Measurements from ENCODE around the gene CRAMP1. TPM values are rescaled to one million over a fixed set of nuclear protein-coding genes. Genes with fewer than 3 reads are reported as not detected.
"Not testable (repeated sequence)": the region's sequence is repeated elsewhere in the genome, so short reads cannot be mapped to it uniquely, and the experiment has no call there.

Gene CRAMP1
- total RNA-seq, 1 donor from 2014 or later: 8.2 TPM

DNA sequence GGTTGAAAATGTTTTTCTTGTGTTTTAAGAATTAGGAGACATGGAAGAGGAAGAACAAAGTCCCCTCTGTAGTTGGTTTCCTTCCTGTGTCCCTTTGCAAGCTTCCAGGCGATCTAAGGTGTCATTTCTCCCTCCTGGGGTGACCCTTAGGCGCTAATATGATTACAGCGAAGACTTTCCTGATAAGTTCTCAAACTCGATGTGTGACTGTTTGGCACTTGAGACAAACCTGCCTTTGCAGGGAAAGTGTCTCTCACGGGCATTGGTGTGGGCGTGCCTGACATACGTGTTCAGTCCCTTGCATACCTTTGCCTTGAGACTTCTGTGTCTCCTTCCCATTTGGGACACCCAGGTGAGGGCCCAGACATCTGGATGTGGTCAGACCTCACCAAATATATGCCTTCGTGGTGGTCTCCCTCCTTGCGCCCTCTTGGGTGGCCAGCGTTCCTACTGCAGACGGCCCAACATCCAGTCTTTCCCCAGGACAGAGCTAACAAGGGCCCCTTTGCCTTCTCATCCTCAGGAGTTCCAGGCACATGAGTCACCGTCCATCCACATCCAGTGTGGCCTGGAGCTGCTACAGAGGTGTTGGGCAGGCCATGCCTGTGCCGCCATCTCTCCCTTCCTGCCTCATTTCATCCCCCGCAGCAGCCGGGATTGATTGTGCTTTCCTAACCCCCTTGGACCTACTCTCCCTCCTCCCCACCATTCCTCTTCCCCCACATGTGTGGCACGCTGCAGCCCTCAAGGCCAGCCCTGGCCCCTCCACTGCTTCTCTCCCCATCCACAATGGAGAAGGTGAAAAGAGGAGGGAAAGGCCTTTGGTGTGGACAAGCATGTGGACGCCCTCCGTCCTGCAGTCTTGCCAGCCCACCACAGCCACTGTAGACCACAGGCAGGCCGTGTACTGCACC is 62.8 kb downstream of the CRAMP1 start:
- DNase-seq (ENCODE audit: low spot score in 2 of 2) (no peak), FAIRE-seq (no peak)

DNA sequence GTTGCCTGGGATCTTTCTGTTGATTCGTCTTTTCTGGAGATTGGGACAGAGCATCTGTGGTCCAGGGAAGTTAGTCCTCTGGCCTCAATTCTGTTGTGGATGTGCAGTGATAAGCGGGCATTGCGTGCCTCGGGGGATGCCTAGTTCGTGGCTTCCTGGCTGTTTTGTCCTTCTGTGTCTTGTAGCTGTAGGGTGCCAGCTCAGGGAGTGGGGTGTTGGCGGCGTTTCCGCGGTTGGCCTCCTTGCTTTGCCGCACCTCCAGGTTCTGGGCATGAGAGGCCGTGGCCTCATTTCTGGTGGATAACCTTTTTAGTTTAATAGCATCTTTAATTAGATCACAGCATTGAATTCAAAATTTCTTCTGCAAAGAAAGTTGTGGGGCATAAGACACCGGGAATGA is 64.5 kb downstream of the CRAMP1 start:
- FAIRE-seq (no peak), DNase-seq (ENCODE audit: low spot score in 2 of 2) (no peak)

DNA sequence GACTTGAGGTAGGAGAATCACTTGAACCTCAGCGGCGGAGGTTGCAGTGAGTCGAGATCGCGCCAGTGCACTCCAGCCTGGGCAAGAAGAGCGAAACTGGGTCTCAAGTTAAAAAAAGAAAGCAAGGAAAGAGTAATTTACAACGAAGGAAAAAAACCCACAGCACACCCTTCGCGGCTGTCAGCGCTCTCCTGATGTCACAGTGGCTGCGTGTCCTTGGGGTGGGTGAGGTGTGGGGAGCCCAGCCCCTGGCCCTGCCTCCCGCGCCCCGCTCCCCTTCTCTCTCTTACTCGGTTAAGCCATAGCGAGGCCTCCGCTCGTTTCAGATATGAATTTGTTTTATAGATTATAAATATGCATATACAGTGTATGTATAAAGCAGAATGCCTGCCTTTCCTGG is 65.2 kb downstream of the CRAMP1 start:
- FAIRE-seq (no peak), DNase-seq (ENCODE audit: low spot score in 2 of 2) (no peak)

DNA sequence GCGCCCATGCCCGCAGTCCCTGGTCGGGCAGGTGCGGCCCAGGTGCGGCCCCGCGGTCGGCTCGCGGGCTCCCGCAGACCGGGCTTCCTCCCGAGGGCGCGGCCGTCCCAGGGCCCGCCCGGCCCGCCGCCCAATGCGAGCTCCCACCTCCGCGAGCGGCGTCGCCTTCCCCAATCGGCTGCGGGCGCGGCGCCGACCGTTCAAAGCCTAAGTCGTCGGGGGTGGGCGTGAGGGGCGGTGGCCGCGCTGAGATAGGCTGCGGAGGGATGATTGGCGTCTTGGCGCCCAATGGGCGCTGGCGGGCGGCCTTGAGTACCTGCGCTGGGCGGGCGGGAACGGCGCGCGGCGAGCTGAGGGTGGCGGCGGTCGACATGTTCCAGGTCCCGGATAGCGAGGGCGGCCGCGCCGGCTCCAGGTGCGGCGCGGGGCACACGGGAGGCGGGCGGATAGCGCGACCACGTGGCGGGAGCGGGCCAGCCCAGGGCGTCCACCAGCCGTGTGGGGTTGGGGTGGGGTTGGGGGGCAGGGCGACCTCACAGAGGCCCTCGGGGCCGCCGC is 65.9 kb downstream of the CRAMP1 start, which contains the start of gene JPT2:
Gene JPT2 (plus strand): TSS at position 338 of the 558 bp plus-strand sequence. CDS start 34 bp downstream, at position 372.
- FAIRE-seq: no peak
- DNase-seq (ENCODE audit: low spot score in 2 of 2): peak; percentile 98 to 99

DNA sequence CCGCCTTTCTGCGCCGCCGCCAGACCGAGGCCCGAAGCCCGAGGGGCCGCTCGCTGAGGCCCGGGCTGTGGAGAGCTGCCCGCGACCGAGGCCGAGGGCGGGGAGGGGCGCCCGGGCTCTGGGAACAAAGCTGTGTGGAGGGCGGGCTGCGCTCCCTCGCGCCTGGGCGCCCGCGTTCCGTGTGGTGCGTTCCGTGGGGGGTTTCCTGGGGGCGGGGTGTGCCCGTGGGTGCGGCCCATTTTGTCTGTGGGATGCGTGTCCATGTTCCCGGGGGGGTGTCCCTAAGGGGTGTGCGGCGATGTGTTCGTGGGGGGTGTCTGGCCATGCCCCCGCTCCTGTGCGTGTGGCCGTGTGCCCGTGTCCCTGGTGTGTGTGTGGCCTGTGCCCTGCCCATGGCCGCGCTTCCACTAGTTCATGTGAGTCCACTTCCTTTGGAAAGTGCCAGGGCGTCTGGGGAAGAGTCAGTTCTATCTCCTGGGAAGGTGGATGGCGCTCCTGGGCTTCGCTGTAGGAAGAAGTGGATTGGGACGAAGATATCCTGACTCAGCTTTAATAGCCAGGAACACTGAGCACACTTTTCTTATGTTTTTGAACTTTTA is 66.4 kb downstream of the CRAMP1 start:
- FAIRE-seq (no peak), DNase-seq (ENCODE audit: low spot score in 2 of 2) (peak in 1 of 2 donors; percentile 46)

DNA sequence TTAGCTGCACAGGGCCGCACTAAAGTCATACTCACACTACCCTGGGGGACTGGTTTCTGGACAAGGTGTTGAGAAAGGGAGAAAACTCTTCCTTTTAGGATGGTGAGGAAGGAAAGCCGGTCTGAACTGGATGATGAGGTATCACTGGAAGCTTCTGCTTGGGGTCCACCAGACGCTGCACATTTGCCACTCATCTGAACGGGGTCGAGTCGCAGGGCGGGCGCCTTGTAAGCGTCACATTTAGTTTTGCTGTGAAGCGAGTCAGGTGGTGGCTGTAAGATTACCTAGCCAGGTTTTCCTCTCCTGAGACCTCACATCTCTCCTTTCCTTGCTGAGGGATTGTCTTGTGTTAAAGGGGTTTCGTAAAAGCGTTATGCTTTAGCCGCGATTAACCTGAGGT is 68.2 kb downstream of the CRAMP1 start:
- no peak for FAIRE-seq
- no peak for DNase-seq (ENCODE audit: low spot score in 2 of 2)

DNA sequence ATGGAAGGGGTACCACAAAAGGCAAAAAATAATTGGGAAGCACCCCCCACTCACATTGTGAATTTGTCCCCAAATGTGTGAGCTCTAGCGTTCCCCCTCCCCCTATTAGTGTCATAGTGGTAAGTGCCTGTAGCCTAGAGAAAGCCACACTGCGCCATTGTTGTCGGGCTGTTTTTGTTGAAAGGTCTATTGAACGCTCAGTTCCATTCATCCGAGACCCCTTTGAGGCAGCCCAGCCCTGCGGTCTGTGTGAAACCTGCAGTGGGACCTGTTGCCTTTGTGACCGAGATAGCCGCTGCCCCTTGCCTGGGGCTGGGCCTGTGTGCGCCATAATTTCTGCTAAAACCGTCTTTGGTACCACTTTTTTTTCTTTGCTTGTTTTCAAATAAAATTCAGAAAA is 68.9 kb downstream of the CRAMP1 start:
- FAIRE-seq: no peak
- no peak for DNase-seq (ENCODE audit: low spot score in 2 of 2)

DNA sequence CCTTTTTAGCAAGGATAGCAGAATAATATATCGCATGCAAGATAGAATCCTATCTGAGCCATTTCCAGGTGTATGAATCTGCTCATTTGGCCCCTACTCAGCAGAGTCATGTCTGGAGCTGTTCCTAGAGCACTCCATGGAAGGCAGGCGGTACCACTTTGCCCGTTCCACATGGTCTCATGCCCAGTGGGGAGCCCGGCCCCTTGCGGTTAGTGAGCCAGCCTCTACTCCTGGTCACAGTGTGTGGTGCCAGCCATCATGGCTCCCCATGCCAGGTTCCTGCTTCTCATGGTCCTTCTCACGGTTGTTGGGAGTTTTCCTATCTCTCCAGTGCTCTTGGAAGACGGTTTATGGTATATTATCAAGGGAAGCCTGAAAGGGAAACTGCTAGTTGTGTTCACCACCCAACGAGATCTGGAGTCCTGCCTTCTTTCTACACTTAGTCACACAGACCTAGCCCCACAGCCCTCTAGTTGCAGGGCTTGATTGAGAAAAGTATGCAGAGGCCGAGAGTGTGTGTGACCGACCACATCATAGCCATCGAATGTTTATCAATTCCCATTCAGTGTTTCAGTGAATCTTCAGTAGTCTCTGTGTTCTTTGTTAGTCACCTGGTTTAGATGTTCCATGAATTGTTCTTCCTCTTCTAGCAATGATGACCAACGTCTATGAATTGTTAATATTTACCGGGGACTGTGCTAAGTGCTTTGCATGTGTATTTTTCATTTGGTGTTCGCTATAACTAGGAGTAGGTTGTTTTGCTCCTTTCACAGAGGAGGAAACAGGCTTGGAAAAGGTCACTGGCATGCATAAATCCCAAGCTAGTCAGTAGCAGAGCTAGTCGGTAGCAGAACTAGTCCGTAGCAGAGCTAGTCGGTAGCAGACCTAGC is 75.5 kb downstream of the CRAMP1 start:
- FAIRE-seq (no peak), DNase-seq (ENCODE audit: low spot score in 2 of 2) (no peak)

DNA sequence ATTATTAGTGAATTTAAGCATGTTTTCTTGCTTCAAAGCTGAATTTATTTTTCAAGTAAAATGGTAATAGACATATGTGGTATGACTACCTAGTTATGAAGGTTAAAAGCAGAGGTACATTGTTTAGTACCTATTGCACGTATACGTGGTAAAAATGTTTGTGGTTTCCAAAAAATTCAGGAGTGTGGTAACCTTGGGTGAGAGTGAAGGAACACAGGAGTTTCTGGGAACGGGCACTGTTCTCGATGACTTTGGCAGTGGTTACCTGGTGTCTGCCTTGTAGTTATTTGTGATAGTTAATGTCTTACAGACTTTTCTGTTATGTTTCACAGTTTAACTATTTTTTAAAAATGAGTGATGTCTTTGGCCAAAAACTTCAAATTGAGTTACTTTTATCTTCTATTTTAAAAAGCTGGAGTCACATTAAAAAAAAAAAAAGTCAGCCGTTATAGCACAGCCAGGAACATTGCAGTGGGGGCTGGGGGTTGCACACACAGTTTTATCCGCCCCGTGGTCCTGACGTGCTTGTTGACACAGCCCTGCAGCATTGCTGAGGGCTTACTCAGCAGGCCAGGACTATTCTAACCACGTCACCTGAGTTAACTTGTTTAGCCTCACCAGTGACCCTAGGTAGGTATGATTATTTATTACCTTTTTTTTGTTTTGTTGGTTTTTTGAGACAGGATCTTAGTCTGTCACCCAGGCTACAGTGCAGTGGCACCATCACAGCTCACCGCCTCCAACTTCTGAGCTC is 76.8 kb downstream of the CRAMP1 start:
- DNase-seq (ENCODE audit: low spot score in 2 of 2): no peak
- no peak for FAIRE-seq

DNA sequence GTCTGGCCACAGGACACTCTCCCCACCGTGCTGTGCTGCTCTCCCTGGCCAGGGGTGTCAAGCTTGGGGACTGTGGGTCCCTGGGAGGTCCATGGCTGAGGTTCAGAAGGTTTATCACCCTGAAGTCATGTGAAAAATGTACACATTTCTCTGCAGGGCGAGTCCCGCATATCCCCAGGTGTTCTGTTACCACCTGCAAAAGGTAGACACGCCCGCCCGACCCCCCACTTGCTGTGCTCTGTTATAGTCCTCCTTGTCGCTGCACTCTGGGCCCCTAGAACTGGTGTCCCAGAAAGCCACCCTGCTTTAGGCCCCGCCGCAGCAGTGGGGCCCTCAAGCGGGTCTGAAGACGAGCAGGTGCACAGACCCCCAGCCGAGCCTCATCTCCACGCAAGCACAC is 77.7 kb downstream of the CRAMP1 start:
- no peak for DNase-seq (ENCODE audit: low spot score in 2 of 2)
- no peak for FAIRE-seq

DNA sequence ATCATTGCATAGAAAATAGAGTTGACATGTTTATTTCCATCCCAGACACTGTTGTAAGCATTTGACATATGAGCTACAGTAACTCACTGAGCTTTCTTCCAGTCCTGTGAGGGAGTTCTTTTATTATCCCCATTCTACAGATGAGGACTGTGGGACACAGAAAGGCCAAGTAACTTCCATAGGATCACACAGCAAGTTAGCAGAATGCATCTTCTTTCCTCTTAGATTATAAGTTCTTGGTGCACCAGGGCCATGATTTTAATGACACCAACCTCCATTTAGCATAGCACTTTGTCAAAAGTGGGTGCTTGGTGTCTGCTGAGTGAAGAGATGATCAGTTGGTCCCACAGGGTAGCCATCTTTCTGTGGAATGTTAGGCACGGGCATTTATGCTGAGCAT is 78.7 kb downstream of the CRAMP1 start:
- no peak for DNase-seq (ENCODE audit: low spot score in 2 of 2)
- FAIRE-seq: no peak

DNA sequence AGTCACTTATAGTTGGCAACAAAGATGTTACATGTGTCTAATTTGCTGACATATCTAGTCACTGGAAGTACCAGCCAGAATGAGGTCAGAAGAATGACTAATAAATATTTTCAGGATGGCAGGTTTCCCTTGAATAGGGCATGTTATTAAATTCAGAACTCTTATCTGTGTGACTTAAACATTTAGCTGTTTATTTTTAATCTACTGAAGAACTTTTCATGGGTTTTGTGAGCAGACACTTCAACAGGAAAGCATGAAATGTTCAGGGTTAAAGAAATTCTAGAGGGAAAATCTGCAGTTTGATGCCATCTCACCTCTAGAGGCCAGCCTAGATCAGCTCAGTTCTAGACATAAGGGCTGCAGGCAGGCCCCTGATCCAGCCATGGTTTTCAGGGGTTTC is 79.1 kb downstream of the CRAMP1 start:
- DNase-seq (ENCODE audit: low spot score in 2 of 2) (no peak), FAIRE-seq (no peak)

DNA sequence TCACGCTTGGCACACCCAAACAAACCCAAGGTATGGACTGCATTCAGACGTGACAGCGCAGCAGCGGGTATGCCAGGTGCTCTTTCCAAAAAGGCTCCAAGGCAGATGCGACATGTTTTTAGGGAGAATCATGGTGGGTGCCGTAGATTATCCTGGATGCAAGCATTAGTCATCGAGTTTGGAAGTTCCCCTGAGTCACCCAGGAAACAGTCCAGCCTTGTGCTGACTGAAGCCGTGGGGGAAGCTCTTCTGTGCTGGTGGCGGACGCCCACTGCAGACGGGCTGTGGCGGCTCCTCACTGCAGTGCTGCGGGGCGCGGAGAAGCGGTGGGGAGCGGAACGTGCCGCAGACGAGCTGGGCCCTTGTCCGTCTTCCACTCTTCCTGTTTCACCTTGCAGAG is 79.8 kb downstream of the CRAMP1 start:
- no peak for FAIRE-seq

DNA sequence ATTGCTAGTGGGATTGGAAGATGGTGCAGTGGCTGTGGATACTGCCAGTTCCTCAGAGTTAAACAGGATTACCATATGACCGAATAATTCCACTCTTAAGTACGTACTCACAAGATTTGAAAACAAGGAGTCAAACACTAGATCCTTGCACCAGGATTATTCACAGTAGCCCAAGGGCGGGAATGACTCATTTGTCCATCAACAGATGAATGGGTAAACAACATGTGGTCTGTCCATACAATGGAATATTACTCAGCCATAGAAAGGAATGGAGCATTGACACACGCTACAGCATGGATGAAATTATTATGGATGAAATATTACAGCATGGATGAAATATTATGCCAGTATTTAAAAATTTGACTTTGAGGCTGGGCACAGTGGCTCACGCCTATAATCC is 84.7 kb downstream of the CRAMP1 start:
- no peak for FAIRE-seq

More for the DNA sequence above, 79.8 kb downstream of the CRAMP1 start:
- no peak for DNase-seq (ENCODE audit: low spot score in 2 of 2)

DNA sequence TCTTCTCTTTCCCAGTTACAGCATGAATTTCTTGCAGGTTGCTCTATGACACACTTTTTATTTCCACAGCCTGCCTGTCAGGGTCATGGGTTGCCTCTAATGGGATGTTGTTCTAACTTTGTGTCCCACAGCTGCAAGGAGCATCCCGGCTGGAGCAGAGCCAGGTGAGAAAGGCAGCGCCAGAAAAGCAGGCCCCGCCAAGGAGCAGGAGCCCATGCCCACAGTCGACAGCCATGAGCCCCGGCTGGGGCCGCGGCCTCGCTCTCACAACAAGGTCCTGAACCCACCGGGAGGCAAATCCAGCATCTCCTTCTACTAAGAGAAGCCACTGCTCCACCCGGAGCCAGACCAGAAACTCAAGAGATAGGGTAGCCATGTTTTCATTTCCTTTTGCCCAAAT is 86.5 kb downstream of the CRAMP1 start:
- no peak for FAIRE-seq
- no peak for DNase-seq (ENCODE audit: low spot score in 2 of 2)

More for the DNA sequence above, 84.7 kb downstream of the CRAMP1 start:
- DNase-seq (ENCODE audit: low spot score in 2 of 2): no peak

DNA sequence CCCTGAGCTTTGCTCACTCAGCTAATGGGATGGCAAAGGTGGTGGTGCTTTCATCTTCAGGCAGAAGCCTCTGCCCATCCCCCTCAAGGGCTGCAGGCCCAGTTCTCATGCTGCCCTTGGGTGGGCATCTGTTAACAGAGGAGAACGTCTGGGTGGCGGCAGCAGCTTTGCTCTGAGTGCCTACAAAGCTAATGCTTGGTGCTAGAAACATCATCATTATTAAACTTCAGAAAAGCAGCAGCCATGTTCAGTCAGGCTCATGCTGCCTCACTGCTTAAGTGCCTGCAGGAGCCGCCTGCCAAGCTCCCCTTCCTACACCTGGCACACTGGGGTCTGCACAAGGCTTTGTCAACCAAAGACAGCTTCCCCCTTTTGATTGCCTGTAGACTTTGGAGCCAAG is 88.1 kb downstream of the CRAMP1 start:
- FAIRE-seq (no peak), DNase-seq (ENCODE audit: low spot score in 2 of 2) (no peak)

DNA sequence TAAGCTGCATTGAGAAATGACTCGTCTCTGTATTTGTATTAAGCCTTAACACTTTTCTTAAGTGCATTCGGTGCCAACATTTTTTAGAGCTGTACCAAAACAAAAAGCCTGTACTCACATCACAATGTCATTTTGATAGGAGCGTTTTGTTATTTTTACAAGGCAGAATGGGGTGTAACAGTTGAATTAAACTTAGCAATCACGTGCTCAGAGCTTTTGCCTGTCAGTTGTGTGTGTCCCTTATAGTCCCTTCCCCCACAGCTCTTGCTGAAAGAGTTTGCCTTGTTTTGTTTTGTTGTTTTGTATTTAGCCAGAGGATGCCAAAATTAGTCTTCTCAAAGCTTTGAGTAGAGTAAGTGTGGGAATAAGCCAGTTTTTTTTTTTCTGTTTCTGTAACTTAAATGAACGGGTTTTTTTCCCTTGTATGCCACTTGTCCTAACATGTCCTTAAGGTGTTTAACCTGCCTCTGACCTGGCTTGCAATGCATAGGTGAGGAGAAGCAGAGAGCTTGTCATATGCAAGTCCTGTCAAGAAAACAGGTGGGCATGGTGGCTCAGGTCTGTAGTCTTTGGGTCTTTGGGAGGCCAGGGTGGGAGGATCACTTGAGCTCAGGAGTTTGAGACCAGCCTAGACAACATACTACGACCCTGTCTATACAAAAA is 89.2 kb downstream of the CRAMP1 start:
- no peak for DNase-seq (ENCODE audit: low spot score in 2 of 2)
- no peak for FAIRE-seq

DNA sequence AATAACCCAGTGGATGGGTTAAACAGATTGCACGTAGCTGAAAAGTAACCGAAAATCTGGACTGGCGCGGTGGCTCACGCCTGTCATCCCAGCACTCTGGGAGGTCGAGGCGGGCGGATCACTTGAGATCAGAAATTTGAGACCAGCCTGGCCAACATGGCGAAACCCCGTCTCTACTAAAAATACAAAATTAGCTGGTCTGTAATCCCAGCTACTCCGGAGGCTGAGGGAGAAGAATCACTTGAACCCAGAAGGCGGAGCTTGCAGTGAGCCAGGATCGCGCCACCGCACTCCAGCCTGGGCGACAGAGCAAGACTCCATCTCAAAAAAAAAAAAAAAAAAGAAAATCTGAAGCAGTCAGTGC is 93.1 kb downstream of the CRAMP1 start:
- FAIRE-seq; DNase-seq (ENCODE audit: low spot score in 2 of 2): not testable (repeated sequence)

DNA sequence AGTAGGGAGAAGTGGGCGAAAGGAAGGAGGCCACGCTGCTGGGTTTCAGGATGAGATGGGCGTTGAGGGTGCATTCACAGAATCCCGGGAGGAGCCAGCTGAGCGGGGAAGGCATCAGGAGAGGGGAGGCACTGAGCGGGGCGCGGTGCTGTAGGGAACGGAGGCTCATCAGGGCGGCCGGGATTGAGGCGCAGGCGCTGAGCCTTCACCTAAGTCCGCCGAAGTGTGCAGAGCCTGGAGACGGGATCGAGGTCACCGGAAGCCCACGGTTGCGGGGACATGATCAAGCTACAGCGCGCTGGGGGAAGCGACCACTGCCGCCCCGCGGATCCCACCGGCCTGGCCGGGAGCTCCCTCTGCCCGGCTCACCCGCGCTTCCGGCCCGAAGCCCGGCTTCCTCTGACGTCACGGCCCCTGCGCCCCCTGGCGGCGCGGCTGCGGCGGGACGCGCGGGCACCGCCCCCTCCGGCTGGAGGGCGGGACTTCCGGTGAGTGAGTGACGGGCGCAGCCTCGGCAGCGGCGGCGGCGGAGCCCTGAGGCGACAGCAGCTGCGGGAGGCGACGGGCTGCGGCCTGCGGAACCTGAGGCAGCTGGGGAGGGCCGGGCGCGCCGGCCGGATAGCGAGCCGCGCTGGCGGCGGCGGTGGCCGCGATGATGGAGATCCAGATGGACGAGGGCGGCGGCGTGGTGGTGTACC is 93.7 kb downstream of the CRAMP1 start, which contains the start of gene MAPK8IP3:
Gene MAPK8IP3 (plus strand): TSS at position 508 of the 698 bp plus-strand sequence. CDS start 145 bp downstream, at position 653.
- DNase-seq (ENCODE audit: low spot score in 2 of 2): peak; percentile 99
- FAIRE-seq: no peak
